Effector memory CD4-positive, alpha-beta T cell (primary cell): Measurements from ENCODE around the gene EVI5.

Experiments used
- DNase-seq, 3 donors: peaks; one replicate each; pipeline ENCODE4 v3.0.0-alpha.2; 2020
- H3K27ac ChIP-seq: 2 replicates; pipeline ENCODE4 v1.7.0; 2013; ENCODE audit warnings: mild to moderate bottlenecking, low read length, moderate library complexity; ENCODE audit not compliant: insufficient read depth, poor library complexity, severe bottlenecking
- H3K27me3 ChIP-seq: replicated peaks from 2 replicates; pipeline ENCODE4 v1.7.0; 2013; ENCODE audit warnings: mild to moderate bottlenecking, low read length; ENCODE audit not compliant: insufficient read depth, control insufficient read depth, poor library complexity, severe bottlenecking
- H3K36me3 ChIP-seq: 2 replicates; pipeline ENCODE4 v1.7.0; 2013; ENCODE audit warnings: mild to moderate bottlenecking, low read length, moderate library complexity; ENCODE audit not compliant: control insufficient read depth, insufficient read depth
- H3K4me1 ChIP-seq: 2 replicates; pipeline ENCODE4 v1.7.0; 2013; ENCODE audit warnings: low read length, mild to moderate bottlenecking; ENCODE audit not compliant: control insufficient read depth, insufficient read depth, poor library complexity, severe bottlenecking
- H3K4me3 ChIP-seq: 2 replicates; pipeline ENCODE4 v1.7.0; 2013; ENCODE audit warnings: low read length, low read depth, mild to moderate bottlenecking; ENCODE audit not compliant: insufficient read depth, poor library complexity, severe bottlenecking
- H3K9me3 ChIP-seq: 2 replicates; pipeline ENCODE4 v1.7.0; 2013; ENCODE audit warnings: mild to moderate bottlenecking, low read length, moderate library complexity; ENCODE audit not compliant: control insufficient read depth

The EVI5 gene

GRCh38 chr1:92488832-92489231 is 296.1 kb downstream of the EVI5 start:
- H3K9me3 ChIP-seq = no peaks in the 10 kb centered on the region
- H3K4me3 ChIP-seq = no peak overlapping the region
- DNase-seq = no peak
- peaks cover 5% of the 10 kb centered on the region for H3K4me1 ChIP-seq
- no peak overlapping the region for H3K27ac ChIP-seq
- H3K36me3 ChIP-seq = no peaks in the 10 kb centered on the region
- H3K27me3 ChIP-seq = no peaks in the 10 kb centered on the region

- Histone ChIP-seq H3K4me1 (peaks cover 9% of the 10 kb centered on the region), H3K27ac (no peak overlapping the region), H3K36me3 (no peaks in the 10 kb centered on the region), H3K9me3 (no peaks in the 10 kb centered on the region), H3K4me3 (no peak overlapping the region), H3K27me3 (no peaks in the 10 kb centered on the region)
- DNase-seq = no peak
Measured at GRCh38 chr1:92488416-92488815, 296.5 kb downstream of the EVI5 start.

- H3K36me3 ChIP-seq = no peaks in the 10 kb centered on the region
- H3K27me3 ChIP-seq = no peaks in the 10 kb centered on the region
- H3K27ac ChIP-seq = peak overlapping the region; percentile 42
Measured at GRCh38 chr1:92487078-92487605, 297.8 kb downstream of the EVI5 start.

DNA sequence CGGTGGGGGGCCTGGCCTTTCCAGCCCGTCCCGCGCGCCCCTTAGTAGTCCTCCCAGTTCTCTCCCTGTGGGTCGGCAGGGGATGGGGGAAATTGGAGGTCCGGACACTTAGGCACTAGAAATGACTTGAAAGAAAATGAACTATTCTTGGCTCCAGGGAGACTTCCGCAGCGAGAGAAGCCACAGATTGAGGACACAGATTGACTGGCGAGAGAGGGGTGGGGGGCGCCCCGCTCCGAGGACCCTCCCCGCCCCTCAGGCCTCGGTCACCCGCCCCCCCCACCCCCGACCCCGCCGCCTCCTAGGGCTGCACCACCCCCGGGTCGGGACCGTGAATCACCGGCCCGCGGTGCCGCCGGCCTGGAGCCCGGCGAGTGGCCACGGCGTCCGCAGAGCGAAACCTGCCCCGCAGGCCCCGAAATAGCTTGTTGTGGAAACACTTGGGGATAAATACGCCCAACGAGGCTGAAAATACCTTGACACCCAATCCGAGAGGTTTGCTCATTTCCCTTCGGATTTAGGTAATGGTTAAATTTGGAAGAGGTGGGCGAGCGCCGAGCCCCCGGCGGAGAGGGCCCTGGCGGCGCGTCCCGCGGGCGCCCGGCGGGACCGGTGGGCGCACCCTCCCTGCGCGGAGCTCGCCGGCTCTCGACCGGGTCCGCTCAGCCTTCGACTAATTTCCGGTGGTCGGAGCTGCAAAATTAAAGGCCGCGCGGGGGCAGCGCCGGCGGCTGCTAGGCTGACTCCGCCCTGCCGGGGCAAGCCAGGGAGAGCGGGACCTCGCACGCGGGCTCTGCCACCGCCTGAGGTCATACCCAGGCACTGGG is 298.4 kb downstream of the EVI5 start, which contains the start of gene GFI1:
TSS of gene GFI1 (minus strand) at position 675 of the 827 bp plus-strand sequence. CDS start 3,438 bp downstream, outside the sequence.
- DNase-seq = peak; percentile 38 to 41 (median 40)
- no peaks in the 10 kb centered on the region for H3K27me3 ChIP-seq
- H3K4me1 ChIP-seq = peaks cover 18% of the 10 kb centered on the region
- no peaks in the 10 kb centered on the region for H3K36me3 ChIP-seq
- H3K9me3 ChIP-seq = no peaks in the 10 kb centered on the region
- peak within 1 kb of the TSS; percentile 87 for H3K4me3 ChIP-seq
- peak within 1 kb of the TSS; percentile 72 for H3K27ac ChIP-seq

More at GRCh38 chr1:92487078-92487605, 297.8 kb downstream of the EVI5 start:
- peaks cover 18% of the 10 kb centered on the region for H3K4me1 ChIP-seq
- no peaks in the 10 kb centered on the region for H3K9me3 ChIP-seq
- DNase-seq = no peak
- peak overlapping the region; percentile 87 for H3K4me3 ChIP-seq

DNA sequence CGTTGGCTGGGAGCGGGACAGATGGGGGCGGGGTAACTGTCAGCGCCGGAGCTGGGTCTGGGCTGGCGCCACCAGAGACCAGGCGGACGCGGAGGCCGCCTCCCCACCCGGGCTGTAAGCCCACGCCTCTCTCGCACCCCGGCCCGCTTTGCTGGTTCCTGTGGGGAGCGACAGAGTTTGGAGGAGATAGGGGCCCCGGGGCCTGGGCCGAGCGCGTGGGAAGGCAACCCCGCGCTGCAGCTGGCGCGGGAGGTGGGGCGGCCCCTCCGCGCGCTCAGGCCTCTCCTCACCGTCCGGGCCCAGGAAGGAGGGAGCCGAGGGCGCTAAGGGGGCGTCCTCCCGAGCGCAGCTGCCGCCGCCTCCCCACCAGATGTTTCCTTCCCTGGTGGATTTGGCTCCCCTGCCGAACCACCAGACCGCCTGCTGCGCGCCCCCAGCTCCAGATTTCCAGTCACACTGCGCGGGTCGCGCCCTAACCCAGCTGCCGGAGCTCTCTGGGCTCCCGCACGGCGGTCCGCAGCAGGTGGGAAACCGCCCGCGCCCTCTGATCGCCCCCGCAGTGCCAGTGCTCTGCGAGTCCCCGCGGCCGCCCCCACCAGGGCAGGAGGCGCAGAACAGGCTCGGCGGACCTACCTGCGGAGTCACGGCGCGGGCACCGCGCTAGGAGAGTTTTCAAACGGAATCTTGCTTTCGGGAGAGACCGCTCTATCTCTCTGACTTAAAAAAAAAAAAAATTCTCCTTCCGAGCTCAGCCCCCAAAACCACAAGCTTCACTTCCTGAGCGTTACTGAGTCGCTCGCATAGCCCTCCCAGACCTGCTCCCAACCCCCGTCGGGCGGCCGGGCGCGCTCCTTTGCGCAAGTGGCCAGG is 299.3 kb downstream of the EVI5 start:
- DNase-seq = peak; percentile 62 to 66 (median 66)
- H3K4me3 ChIP-seq = peak overlapping the region; percentile 87
- H3K36me3 ChIP-seq = no peaks in the 10 kb centered on the region
- no peaks in the 10 kb centered on the region for H3K27me3 ChIP-seq
- H3K4me1 ChIP-seq = peaks cover 18% of the 10 kb centered on the region
- no peaks in the 10 kb centered on the region for H3K9me3 ChIP-seq
- peak overlapping the region; percentile 72 for H3K27ac ChIP-seq

- peak; percentile 35 to 40 (median 35) for DNase-seq
- Histone ChIP-seq H3K9me3 (no peaks in the 10 kb centered on the region), H3K4me1 (peaks cover 18% of the 10 kb centered on the region), H3K4me3 (peak overlapping the region; percentile 87), H3K27ac (peak overlapping the region; percentile 72), H3K27me3 (no peaks in the 10 kb centered on the region), H3K36me3 (no peaks in the 10 kb centered on the region)
Measured at GRCh38 chr1:92484472-92485380, 300.2 kb downstream of the EVI5 start.

DNA sequence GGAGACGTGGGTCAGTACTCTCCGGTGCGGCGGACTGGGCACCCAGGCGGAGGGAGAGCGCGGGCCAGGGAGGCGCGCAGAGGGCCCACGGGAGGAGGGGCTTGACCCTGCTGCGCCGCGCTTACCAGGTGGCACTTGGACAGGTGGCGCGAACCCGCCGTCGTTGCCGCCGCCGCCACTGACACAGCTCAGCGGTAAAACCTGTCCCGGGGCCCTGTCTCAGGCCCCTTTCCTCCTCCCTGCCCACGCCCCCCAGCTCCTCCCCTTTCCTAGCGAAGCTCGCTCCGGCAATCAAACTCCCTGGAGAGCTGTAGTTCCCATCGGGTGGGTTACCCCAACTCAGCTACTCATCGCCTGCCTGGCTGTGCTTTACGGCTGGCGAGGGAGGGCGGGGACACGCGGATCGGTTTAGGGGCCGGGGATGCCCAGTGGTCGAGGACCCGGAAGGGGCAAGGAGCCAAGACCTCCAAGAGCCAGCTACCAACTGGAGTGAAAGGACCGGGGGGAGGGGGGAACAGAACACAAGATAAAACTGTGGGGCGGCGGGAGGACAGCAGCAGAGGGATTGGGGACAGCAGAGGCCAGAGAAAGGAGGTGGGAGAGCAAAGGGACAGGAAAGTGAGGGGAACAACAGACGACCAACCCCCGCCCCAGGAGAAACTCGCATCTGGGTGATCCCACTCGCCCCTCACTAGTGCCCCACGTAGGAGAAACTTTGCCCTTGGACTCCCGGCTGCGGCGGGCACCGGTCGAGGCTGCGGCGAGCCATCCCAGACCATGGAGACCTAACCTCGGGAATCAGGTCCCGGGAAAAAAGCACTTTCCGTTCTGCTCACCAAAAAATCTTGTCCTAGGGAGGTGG is 301.1 kb downstream of the EVI5 start:
- Histone ChIP-seq H3K9me3 (no peaks in the 10 kb centered on the region), H3K4me1 (peaks cover 18% of the 10 kb centered on the region), H3K27me3 (no peaks in the 10 kb centered on the region), H3K4me3 (peak overlapping the region; percentile 87), H3K36me3 (no peaks in the 10 kb centered on the region), H3K27ac (peak overlapping the region; percentile 72)
- DNase-seq = peak in 2 of 3 donors; percentile 24 to 29

GRCh38 chr1:92482665-92483609 is 302.0 kb downstream of the EVI5 start:
- Histone ChIP-seq H3K4me1 (peaks cover 18% of the 10 kb centered on the region), H3K27ac (peak overlapping the region; percentile 72), H3K36me3 (no peaks in the 10 kb centered on the region), H3K4me3 (peak overlapping the region; percentile 87), H3K9me3 (no peaks in the 10 kb centered on the region), H3K27me3 (no peaks in the 10 kb centered on the region)
- no peak for DNase-seq
